Adrenal gland (tissue), 12 donors: ENCODE results near the gene MAGOHB. TPM values are rescaled to one million over a fixed set of nuclear protein-coding genes. Genes with fewer than 3 reads are reported as not detected.
"Not testable (repeated sequence)": the region's sequence is repeated elsewhere in the genome, so short reads cannot be mapped to it uniquely, and the experiment has no call there.

ENCODE experiments used
- DNase-seq, 7 donors: peaks; one replicate each; pipeline ENCODE4 v3.0.0-alpha.2; 2019 to 2020
- H3K27ac ChIP-seq, 5 donors: fragments of 200-600 bp; sonication (generic) in 4 of 5; 1 replicate in 3 of 5; 2 replicates in 2 of 5; pipeline versions ENCODE4 v1.5.1 to v1.8.0; 2016 to 2020; ENCODE audit warnings: mild to moderate bottlenecking in 1 of 5
- H3K27me3 ChIP-seq: fragments of 200-600 bp; 2 replicates; pipeline ENCODE4 v1.8.0; 2021
- H3K36me3 ChIP-seq, 2 donors: fragments of 200-600 bp; replicated peaks in 1 of 2; 1 replicate in 1 of 2; 2 replicates in 1 of 2; pipeline versions ENCODE4 v1.5.1 to v1.8.0; 2018 to 2022
- H3K4me1 ChIP-seq, 2 donors: fragments of 200-600 bp; replicated peaks in 1 of 2; 1 replicate in 1 of 2; 2 replicates in 1 of 2; pipeline versions ENCODE4 v1.5.1 to v1.8.0; 2018 to 2021
- H3K4me3 ChIP-seq, 4 donors: fragments of 200-600 bp; sonication (generic) in 3 of 4; one replicate each; pipeline ENCODE4 v1.5.1; 2016 to 2018
- H3K9me3 ChIP-seq, 3 donors: fragments of 200-600 bp; sonication (generic) in 1 of 3; replicated peaks in 1 of 3; 1 replicate in 2 of 3; 2 replicates in 1 of 3; pipeline versions ENCODE4 v1.5.1 to v1.8.0; 2016 to 2021
- POLR2A ChIP-seq, 2 donors: fragments of 450-650 bp; IDR thresholded peaks; one replicate each; pipeline ENCODE4 v1.6.1; 2017; ENCODE audit warnings: antibody characterized with exemption in 2 of 2, mild to moderate bottlenecking in 2 of 2, moderate library complexity in 1 of 2
- WGBS, 4 donors: extraction: QIAGEN DNeasy Blood & Tissue Kit in 2 of 4; methylation state at CpG; one replicate each; pipeline versions ENCODE4 v1.1.5 to v1.1.7; 2013 to 2017; 5-methylcytosine and 5-hydroxymethylcytosine counted together
- intact Hi-C, 2 donors: fragments of 100-400 bp; cut with DNase I; formaldehyde crosslinking; loops; one replicate each; pipeline versions ENCODE4 v1.14.1 to v1.15.0; 2022 to 2023
- polyA plus RNA-seq, 3 donors: library from polyadenylated mRNA; stranded (reverse); fragments of 200-250 nt in 2 of 3; fragments of 350-450 nt in 1 of 3; fragmentation: Illumina TruSeq in 1 of 3; extraction: RNeasy Lipid Tissue Mini Kit (QIAGEN cat#74804) in 1 of 3; gene quantifications; one replicate each; pipeline ENCODE4 v1.2.3, GENCODE V29; 2013 to 2014
- total RNA-seq, 9 donors: library from RNA; depleted of rRNA in 4 of 9; stranded (reverse); fragments of >200 nt in 4 of 9; fragments of 120-200 nt in 1 of 9; fragmentation: NEBNext Ultra II Directional in 1 of 9; extraction: Animal tissue kit (Norgen Biotek cat#: 25700) in 1 of 9; gene quantifications; one replicate each; pipeline versions ENCODE4 v1.1.0 to v1.2.4, GENCODE V29; 2013 to 2023
- TF ChIP-seq, protein P1 (sequence below), 6 experiments: fragments of 450-650 bp in 4 of 6; fragments of 200-600 bp in 2 of 6; sonication (generic) in 1 of 6; IDR thresholded peaks; 1 replicate in 5 of 6; 2 replicates in 1 of 6; pipeline versions ENCODE4 v1.5.1 to v1.8.0; 2016 to 2021; ENCODE audit warnings: antibody characterized with exemption in 6 of 6, mild to moderate bottlenecking in 2 of 6, moderate library complexity in 1 of 6
- donor health status: healthy with polysubstance abuse.
- donor health status: Bipolar disorder and iron deficiency.
- donor health status: DM: yes; HTN: yes; CAD: no.
- donor health status: DM: no; HTN: no; CAD: no.
- donor health status: DM: no; HTN: no; CAD: no.
- donor health status: DM: yes; HTN: yes; CAD: no.

The MAGOHB gene
- total and polyA plus RNA-seq, 12 donors = 4.4 to 38.7 (median 19.3) TPM

GRCh38 chr12:10582704-10583103, 30.7 kb downstream of the MAGOHB start:
- H3K9me3 ChIP-seq = no peaks in the 10 kb centered on the region
- TF ChIP-seq, protein P1, sequence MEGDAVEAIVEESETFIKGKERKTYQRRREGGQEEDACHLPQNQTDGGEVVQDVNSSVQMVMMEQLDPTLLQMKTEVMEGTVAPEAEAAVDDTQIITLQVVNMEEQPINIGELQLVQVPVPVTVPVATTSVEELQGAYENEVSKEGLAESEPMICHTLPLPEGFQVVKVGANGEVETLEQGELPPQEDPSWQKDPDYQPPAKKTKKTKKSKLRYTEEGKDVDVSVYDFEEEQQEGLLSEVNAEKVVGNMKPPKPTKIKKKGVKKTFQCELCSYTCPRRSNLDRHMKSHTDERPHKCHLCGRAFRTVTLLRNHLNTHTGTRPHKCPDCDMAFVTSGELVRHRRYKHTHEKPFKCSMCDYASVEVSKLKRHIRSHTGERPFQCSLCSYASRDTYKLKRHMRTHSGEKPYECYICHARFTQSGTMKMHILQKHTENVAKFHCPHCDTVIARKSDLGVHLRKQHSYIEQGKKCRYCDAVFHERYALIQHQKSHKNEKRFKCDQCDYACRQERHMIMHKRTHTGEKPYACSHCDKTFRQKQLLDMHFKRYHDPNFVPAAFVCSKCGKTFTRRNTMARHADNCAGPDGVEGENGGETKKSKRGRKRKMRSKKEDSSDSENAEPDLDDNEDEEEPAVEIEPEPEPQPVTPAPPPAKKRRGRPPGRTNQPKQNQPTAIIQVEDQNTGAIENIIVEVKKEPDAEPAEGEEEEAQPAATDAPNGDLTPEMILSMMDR (IDR thresholded peaks at IDR 0.05) = no peak
- no peak for TF ChIP-seq POLR2A (IDR thresholded peaks at IDR 0.05)
- H3K27ac ChIP-seq = no peak overlapping the region
- no peaks in the 10 kb centered on the region for H3K4me1 ChIP-seq
- H3K27me3 ChIP-seq = no peaks in the 10 kb centered on the region
- H3K4me3 ChIP-seq = no peak overlapping the region
- no peaks in the 10 kb centered on the region for H3K36me3 ChIP-seq
- WGBS, 4 donors = 92 to 94% (median 94%) methylated on average over 3 of the region's 3 CpGs
- DNase-seq = no peak
- intact Hi-C loops = no loop called here

DNA sequence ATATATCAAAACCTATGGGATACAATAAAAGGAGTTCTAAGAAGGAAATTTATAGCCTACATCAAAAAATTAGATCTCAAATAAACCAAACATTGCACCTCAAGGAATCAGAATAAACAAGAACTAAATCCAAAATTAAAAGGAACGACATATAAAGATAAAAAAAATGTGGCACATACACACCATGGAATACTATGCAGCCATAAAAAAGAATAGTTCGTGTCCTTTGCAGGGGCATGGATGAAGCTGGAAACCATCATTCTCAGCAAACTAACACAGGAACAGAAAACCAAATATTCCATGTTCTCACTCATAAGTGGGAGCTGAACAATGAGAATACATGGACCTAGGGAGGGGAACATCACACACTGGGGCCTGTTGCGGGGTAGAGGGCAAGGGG, 31.3 kb downstream of the MAGOHB start:
- H3K27me3 ChIP-seq, H3K4me1 ChIP-seq, H3K4me3 ChIP-seq, H3K9me3 ChIP-seq, intact Hi-C loops, H3K36me3 ChIP-seq, DNase-seq, H3K27ac ChIP-seq: not testable (repeated sequence)
- WGBS, 4 donors = 81 to 98% (median 89%) methylated on average over 3 of the region's 3 CpGs

DNA sequence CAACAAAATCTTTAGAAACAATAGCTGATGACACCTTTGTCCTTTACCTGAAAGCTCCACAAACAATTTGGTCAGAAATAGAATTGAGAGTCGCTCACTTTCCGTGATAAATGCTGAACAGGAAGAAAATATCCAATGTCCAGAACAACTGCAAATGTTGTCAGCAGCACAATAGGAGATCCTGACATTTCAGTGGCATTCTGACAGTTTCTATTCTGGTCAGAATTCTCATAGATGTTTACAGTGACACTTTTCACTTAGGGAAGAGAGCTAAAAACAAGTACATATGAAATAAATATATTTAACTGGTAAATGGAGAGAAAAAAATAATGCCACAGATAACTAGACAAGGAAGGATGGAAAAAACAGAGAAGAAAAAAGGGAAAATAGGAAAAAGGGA, 39.1 kb downstream of the MAGOHB start:
- no peak overlapping the region for H3K27ac ChIP-seq
- intact Hi-C loops = no loop called here
- H3K27me3 ChIP-seq = no peaks in the 10 kb centered on the region
- TF ChIP-seq, protein P1 (IDR thresholded peaks at IDR 0.05) = no peak
- no peak for TF ChIP-seq POLR2A (IDR thresholded peaks at IDR 0.05)
- H3K9me3 ChIP-seq = no peaks in the 10 kb centered on the region
- 50 to 87% (median 76%) methylated on average over 2 of the region's 2 CpGs for WGBS, 4 donors
- no peaks in the 10 kb centered on the region for H3K36me3 ChIP-seq
- H3K4me1 ChIP-seq = no peaks in the 10 kb centered on the region
- no peak overlapping the region for H3K4me3 ChIP-seq
- no peak for DNase-seq

DNA sequence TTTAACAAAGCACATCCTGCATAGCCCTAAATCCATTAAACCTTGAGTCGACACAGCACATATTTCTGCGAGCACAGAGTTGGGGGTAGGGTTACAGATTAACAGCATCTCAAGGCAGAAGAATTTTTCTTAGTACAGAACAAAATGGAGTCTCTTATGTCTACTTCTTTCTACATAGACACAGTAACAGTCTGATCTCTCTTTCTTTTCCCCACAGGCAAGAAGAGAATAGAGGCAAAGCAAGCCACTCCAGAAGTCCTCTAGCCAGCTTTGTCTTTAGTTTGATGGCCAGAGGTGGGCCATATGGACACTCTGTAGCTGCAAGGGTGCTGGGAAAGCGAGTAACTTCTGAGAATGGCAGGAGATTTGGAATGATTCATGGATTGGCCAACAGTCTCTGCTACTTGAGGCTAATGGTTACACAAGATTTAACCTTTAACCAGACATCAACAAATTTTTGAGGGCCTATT, 41.4 kb downstream of the MAGOHB start:
- WGBS, 4 donors = 45 to 78% (median 56%) methylated on average over 2 to 3 of the region's 3 CpGs
- H3K27me3 ChIP-seq, DNase-seq, intact Hi-C loops, H3K27ac ChIP-seq, H3K4me3 ChIP-seq, H3K4me1 ChIP-seq, H3K9me3 ChIP-seq, H3K36me3 ChIP-seq: not testable (repeated sequence)

- TF ChIP-seq POLR2A (IDR thresholded peaks at IDR 0.05) = no peak
- TF ChIP-seq, protein P1 (IDR thresholded peaks at IDR 0.05) = no peak
- Histone ChIP-seq H3K4me3 (no peak overlapping the region), H3K4me1 (no peaks in the 10 kb centered on the region), H3K27me3 (no peaks in the 10 kb centered on the region), H3K27ac (no peak overlapping the region), H3K9me3 (no peaks in the 10 kb centered on the region), H3K36me3 (no peaks in the 10 kb centered on the region)
- intact Hi-C loops = no loop called here
- WGBS, 4 donors = 74 to 91% (median 88%) methylated on average over 11 of the region's 11 CpGs
- no peak for DNase-seq
These were observed 42.3 kb downstream of the MAGOHB start for GRCh38 chr12:10571141-10571540.
